GM12878 (cell line): ENCODE results near the gene SKP2. TPM values are rescaled to one million over a fixed set of nuclear protein-coding genes. Genes with fewer than 3 reads are reported as not detected.

Experiments
- ATAC-seq: fragments of 200-7000 bp; cut with Tn5 transposase; 3 replicates; pipeline ENCODE4 v1.9.1; 2020; ENCODE audit warnings: mild to moderate bottlenecking, moderate library complexity
- BruUV-seq: library from RNA; stranded (reverse); fragments of 400-500 nt; replicated peaks from 2 replicates; lab custom pipeline; 2021; lab: Mats Ljungman, UMichigan
- CTCF ChIA-PET: fragments of 300-600 bp; sonication (Branson Sonifier 250); formaldehyde crosslinking; extraction: SDS; loops from one replicate; lab custom pipeline; 2021; ENCODE audit warnings: inconsistent platforms; lab: Yijun Ruan, JAX
- POLR2A ChIA-PET: fragments of 350-600 bp; formaldehyde crosslinking; extraction: SDS; loops from one replicate; lab custom pipeline; 2021; ENCODE audit warnings: inconsistent platforms; lab: Charles Lee
- RAD21 ChIA-PET: fragments of 300-600 bp; sonication (Branson Sonifier 250); formaldehyde crosslinking; loops from one replicate; lab custom pipeline; 2023; ENCODE audit warnings: antibody characterized with exemption; ENCODE audit not compliant: unreplicated experiment; lab: Charles Lee
- SMC1A ChIA-PET: fragments of 300-600 bp; sonication (Branson Sonifier 250); formaldehyde crosslinking; loops from one replicate; lab custom pipeline; 2023; ENCODE audit not compliant: unreplicated experiment, uncharacterized antibody; lab: Charles Lee
- DNase-seq: peaks from one replicate; pipeline ENCODE4 v3.0.0-alpha.2; 2011; ENCODE audit warnings: low read depth, low spot score
- FAIRE-seq: peaks from 3 replicates; lab custom pipeline; 2011; peaks lifted over from hg19 to GRCh38; lab: Jason Lieb, UNC
- H2AFZ ChIP-seq: 2 replicates; pipeline ENCODE4 v1.6.0; 2011; ENCODE audit warnings: low read depth, low read length, control low read depth; ENCODE audit not compliant: control insufficient read depth
- H3K27ac ChIP-seq: 2 replicates; pipeline ENCODE4 v1.5.1; 2011; ENCODE audit warnings: control low read depth; ENCODE audit not compliant: control insufficient read depth, insufficient read depth
- H3K27me3 ChIP-seq, 2 experiments: replicated peaks in 1 of 2; 2 replicates each; pipeline versions ENCODE4 v1.6.0 to v1.6.1; 2011; ENCODE audit warnings: low read length in 1 of 2; ENCODE audit not compliant: control insufficient read depth in 2 of 2, insufficient read depth in 2 of 2
- H3K36me3 ChIP-seq, 2 experiments: 2 replicates each; pipeline ENCODE4 v1.5.1; 2011; ENCODE audit warnings: low read length in 1 of 2; ENCODE audit not compliant: control insufficient read depth in 2 of 2, insufficient read depth in 2 of 2
- H3K4me1 ChIP-seq: 2 replicates; pipeline ENCODE4 v1.6.1; 2011; ENCODE audit warnings: mild to moderate bottlenecking, low read length, moderate library complexity, mixed read lengths; ENCODE audit not compliant: control insufficient read depth, insufficient read depth
- H3K4me2 ChIP-seq: 2 replicates; pipeline ENCODE4 v1.6.0; 2011; ENCODE audit warnings: control low read depth; ENCODE audit not compliant: control insufficient read depth, insufficient read depth
- H3K4me3 ChIP-seq: fragments of 200-600 bp; sonication (generic); 2 replicates; pipeline ENCODE4 v1.5.1; 2016
- H3K79me2 ChIP-seq: 2 replicates; pipeline ENCODE4 v1.6.0; 2011; ENCODE audit warnings: low read length; ENCODE audit not compliant: control insufficient read depth, insufficient read depth
- H3K9ac ChIP-seq: 2 replicates; pipeline ENCODE4 v1.8.0; 2011; ENCODE audit warnings: low read length, control low read depth, mixed read lengths; ENCODE audit not compliant: control insufficient read depth, insufficient read depth
- H3K9me3 ChIP-seq: replicated peaks from 3 replicates; pipeline ENCODE4 v1.5.1; 2011; ENCODE audit warnings: mild to moderate bottlenecking, low read length; ENCODE audit not compliant: control insufficient read depth, insufficient read depth
- H4K20me1 ChIP-seq: 2 replicates; pipeline ENCODE4 v1.6.0; 2011; ENCODE audit not compliant: control insufficient read depth, insufficient read depth
- WGBS: methylation state at CpG from one replicate; pipeline ENCODE4 v1.1.6; 2016; ENCODE audit warnings: low lambda C conversion rate; ENCODE audit not compliant: insufficient replicate concordance, insufficient coverage; ENCODE audit errors: missing lambda C conversion rate; 5-methylcytosine and 5-hydroxymethylcytosine counted together
- in situ Hi-C: fragments of 300-500 bp; cut with MboI; formaldehyde crosslinking; loops from 9 replicates; pipeline ENCODE4 v1.14.3; 2018; ENCODE audit warnings: mixed read lengths
- intact Hi-C: fragments of 100-400 bp; cut with micrococcal nuclease; formaldehyde crosslinking; loops from one replicate; pipeline ENCODE4 v1.14.2; 2022; ENCODE audit not compliant: unreplicated experiment
- polyA plus RNA-seq, 11 experiments: library from polyadenylated mRNA; depleted of rRNA in 4 of 11; unstranded in 6 of 11; stranded (reverse) in 5 of 11; fragments of >200 nt; fragmentation: Nextera tagmentation in 4 of 11; fragmentation: Illumina TruSeq in 1 of 11; extraction: Ambion mirVana in 4 of 11; extraction: Trizol in 1 of 11; gene quantifications; 1 replicate in 1 of 11; 2 replicates in 10 of 11; pipeline versions ENCODE4 v1.2.1 to v1.2.3, GENCODE V29; 2011 to 2016; ENCODE audit warnings: inconsistent platforms in 2 of 11, missing spikeins in 2 of 11, low read depth in 1 of 11
- total RNA-seq, 4 experiments: library from RNA; depleted of rRNA in 3 of 4; stranded (reverse); fragments of >200 nt in 3 of 4; fragmentation: Illumina TruSeq in 1 of 4; extraction: Trizol in 1 of 4; gene quantifications; 2 replicates each; pipeline versions ENCODE4 v1.2.1 to v1.2.3, GENCODE V29; 2013 to 2021
- TF ChIP-seq, protein P1 (sequence below): fragments of 450-650 bp; conservative IDR thresholded peaks from 2 replicates; pipeline ENCODE4 v1.6.1; 2017; ENCODE audit warnings: mild to moderate bottlenecking, moderate library complexity
- TF ChIP-seq, protein P2 (sequence below): IDR thresholded peaks from 2 replicates; pipeline ENCODE4 v1.6.1; 2012; ENCODE audit warnings: low read length, inconsistent platforms
- TF ChIP-seq, protein P3 (sequence below): fragments of 450-650 bp; IDR thresholded peaks from 2 replicates; pipeline ENCODE4 v1.6.1; 2014; ENCODE audit warnings: mild to moderate bottlenecking

Gene SKP2
- total and polyA plus RNA-seq, 10 of the 15 experiments (the other 5 are each of a cell fraction or from before 2014, with no cell fraction given) = 13.9 to 50.8 (median 36.9) TPM

DNA sequence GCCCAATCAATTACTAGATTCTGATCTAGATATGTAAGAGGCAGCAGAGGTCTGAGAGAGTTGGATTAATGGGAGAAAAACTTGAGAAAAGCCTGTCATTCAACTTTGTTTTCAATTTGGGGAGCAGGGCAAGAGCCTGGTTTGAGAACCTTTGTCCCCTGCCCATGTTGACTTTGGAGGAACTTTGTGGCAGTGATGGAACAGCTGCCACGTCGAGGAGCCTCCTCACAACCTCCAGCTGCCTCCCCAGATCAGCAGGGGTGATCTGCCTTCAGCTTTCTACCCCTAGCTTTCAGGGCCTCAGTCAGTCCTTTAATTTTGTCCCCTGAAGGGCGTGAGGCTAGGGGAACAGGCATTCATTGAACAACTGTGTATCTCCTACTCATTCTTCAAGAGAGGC lies 8.7 kb downstream of the SKP2 start:
- intact Hi-C loops = no loop called here
- FAIRE-seq = no peak
- Histone ChIP-seq H3K4me2 (no peak overlapping the region), H3K36me3 (peaks cover 2 to 17% of the 10 kb centered on the region in 2 experiments), H4K20me1 (no peaks in the 10 kb centered on the region), H3K27ac (no peak overlapping the region), H3K9me3 (no peaks in the 10 kb centered on the region; the same call in 2 of the 3 replicates), H3K27me3 (no peaks in the 10 kb centered on the region), H2AFZ (no peak overlapping the region), H3K79me2 (peaks cover 3% of the 10 kb centered on the region), H3K9ac (no peak overlapping the region), H3K4me3 (no peak overlapping the region), H3K4me1 (0 out of 2 replicates have a peak, but pooled peaks cover 4% of the 10 kb centered on the region)
- CTCF ChIA-PET = interaction anchor here (1.3 to 1.6 kb wide), 3 partner anchors 9 to 18 kb away, joined by 3 to 4 read pairs (median 4); no protein-coding TSS in a partner anchor
- SMC1A ChIA-PET = no interaction called here
- POLR2A ChIA-PET = interaction anchor here (1.0 to 1.2 kb wide), 3 partner anchors 9 to 11 kb away, joined by 3 read pairs; no protein-coding TSS in a partner anchor
- no peak for DNase-seq
- TF ChIP-seq, protein P1, sequence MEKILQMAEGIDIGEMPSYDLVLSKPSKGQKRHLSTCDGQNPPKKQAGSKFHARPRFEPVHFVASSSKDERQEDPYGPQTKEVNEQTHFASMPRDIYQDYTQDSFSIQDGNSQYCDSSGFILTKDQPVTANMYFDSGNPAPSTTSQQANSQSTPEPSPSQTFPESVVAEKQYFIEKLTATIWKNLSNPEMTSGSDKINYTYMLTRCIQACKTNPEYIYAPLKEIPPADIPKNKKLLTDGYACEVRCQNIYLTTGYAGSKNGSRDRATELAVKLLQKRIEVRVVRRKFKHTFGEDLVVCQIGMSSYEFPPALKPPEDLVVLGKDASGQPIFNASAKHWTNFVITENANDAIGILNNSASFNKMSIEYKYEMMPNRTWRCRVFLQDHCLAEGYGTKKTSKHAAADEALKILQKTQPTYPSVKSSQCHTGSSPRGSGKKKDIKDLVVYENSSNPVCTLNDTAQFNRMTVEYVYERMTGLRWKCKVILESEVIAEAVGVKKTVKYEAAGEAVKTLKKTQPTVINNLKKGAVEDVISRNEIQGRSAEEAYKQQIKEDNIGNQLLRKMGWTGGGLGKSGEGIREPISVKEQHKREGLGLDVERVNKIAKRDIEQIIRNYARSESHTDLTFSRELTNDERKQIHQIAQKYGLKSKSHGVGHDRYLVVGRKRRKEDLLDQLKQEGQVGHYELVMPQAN = no peak
- TF ChIP-seq, protein P2, sequence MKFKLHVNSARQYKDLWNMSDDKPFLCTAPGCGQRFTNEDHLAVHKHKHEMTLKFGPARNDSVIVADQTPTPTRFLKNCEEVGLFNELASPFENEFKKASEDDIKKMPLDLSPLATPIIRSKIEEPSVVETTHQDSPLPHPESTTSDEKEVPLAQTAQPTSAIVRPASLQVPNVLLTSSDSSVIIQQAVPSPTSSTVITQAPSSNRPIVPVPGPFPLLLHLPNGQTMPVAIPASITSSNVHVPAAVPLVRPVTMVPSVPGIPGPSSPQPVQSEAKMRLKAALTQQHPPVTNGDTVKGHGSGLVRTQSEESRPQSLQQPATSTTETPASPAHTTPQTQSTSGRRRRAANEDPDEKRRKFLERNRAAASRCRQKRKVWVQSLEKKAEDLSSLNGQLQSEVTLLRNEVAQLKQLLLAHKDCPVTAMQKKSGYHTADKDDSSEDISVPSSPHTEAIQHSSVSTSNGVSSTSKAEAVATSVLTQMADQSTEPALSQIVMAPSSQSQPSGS = no peak
- TF ChIP-seq, protein P3, sequence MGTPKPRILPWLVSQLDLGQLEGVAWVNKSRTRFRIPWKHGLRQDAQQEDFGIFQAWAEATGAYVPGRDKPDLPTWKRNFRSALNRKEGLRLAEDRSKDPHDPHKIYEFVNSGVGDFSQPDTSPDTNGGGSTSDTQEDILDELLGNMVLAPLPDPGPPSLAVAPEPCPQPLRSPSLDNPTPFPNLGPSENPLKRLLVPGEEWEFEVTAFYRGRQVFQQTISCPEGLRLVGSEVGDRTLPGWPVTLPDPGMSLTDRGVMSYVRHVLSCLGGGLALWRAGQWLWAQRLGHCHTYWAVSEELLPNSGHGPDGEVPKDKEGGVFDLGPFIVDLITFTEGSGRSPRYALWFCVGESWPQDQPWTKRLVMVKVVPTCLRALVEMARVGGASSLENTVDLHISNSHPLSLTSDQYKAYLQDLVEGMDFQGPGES = no peak
- ATAC-seq = no peak
- WGBS = 93% methylated on average over 3 of the region's 3 CpGs
- in situ Hi-C loops = loop anchor here (10.0 kb wide), 1 partner anchor 64 kb away; no protein-coding TSS in a partner anchor
- BruUV-seq = no TSS peak
- RAD21 ChIA-PET = no interaction called here
